ENCODE measurements around the gene USP6NL. TPM values are rescaled to one million over a fixed set of nuclear protein-coding genes. Genes with fewer than 3 reads are reported as not detected.

The USP6NL gene
- polyA plus RNA-seq, 1 experiment, result 13.0 TPM

GRCh38 chr10:11406746-11407145, 204.7 kb downstream of the USP6NL start:
- Histone ChIP-seq H3K27me3 (ENCODE audit: control insufficient read depth, insufficient read depth, low read length) (no peaks in the 10 kb centered on the region), H3K4me3 (ENCODE audit: low read depth, low read length) (no peak overlapping the region), H3K27ac (ENCODE audit: low read depth, low read length) (no peak overlapping the region), H3K9me3 (ENCODE audit: control insufficient read depth, insufficient read depth, low read length) (peaks cover 5% of the 10 kb centered on the region)
- TF ChIP-seq CTCF (IDR thresholded peaks at IDR 0.05; ENCODE audit: low read depth, low read length), result no peak
- CTCF ChIA-PET, result no interaction called here
- POLR2A ChIA-PET, result no interaction called here
- DNase-seq (ENCODE audit: low read depth, low spot score), result no peak

- CTCF ChIA-PET, result no interaction called here
These were observed 206.5 kb downstream of the USP6NL start for GRCh38 chr10:11404901-11405300.

More at GRCh38 chr10:11404901-11405300, 206.5 kb downstream of the USP6NL start:
- no peak for DNase-seq (ENCODE audit: low read depth, low spot score)
- POLR2A ChIA-PET, result no interaction called here
- Histone ChIP-seq H3K27me3 (ENCODE audit: control insufficient read depth, insufficient read depth, low read length) (no peaks in the 10 kb centered on the region), H3K4me3 (ENCODE audit: low read depth, low read length) (no peak overlapping the region), H3K9me3 (ENCODE audit: control insufficient read depth, insufficient read depth, low read length) (peaks cover 5% of the 10 kb centered on the region), H3K27ac (ENCODE audit: low read depth, low read length) (no peak overlapping the region)
- no peak for TF ChIP-seq CTCF (IDR thresholded peaks at IDR 0.05; ENCODE audit: low read depth, low read length)

Other genes with a start within 250 kb of the USP6NL start
- gene ECHDC3, start 130.7 kb upstream of the USP6NL start, polyA plus RNA-seq (2011; rRNA removed), result 1.3 and 1.5 TPM in 2 replicates
- 0.37 and 0.53 TPM in 2 replicates for gene PROSER2, start 211.7 kb upstream of the USP6NL start, polyA plus RNA-seq (2011; rRNA removed)